HG02870 (cell line): ENCODE data around the gene ZNF117.
"Not testable (repeated sequence)": the region's sequence is repeated elsewhere in the genome, so short reads cannot be mapped to it uniquely, and the experiment has no call there.

Experiments
- ATAC-seq: cut with Tn5 transposase; IDR thresholded peaks from one replicate; pipeline ENCODE4 v1.9.1; 2021; ENCODE audit warnings: mild to moderate bottlenecking, moderate library complexity; ENCODE audit not compliant: unreplicated experiment

Gene ZNF117

GRCh38 chr7:64997164-64997908, 6.5 kb upstream of the ZNF117 start:
- no peak for ATAC-seq

- no peak for ATAC-seq
These were observed 5.5 kb upstream of the ZNF117 start for GRCh38 chr7:64996305-64996704.

GRCh38 chr7:64993901-64994300, 3.1 kb upstream of the ZNF117 start:
- ATAC-seq: no peak

DNA sequence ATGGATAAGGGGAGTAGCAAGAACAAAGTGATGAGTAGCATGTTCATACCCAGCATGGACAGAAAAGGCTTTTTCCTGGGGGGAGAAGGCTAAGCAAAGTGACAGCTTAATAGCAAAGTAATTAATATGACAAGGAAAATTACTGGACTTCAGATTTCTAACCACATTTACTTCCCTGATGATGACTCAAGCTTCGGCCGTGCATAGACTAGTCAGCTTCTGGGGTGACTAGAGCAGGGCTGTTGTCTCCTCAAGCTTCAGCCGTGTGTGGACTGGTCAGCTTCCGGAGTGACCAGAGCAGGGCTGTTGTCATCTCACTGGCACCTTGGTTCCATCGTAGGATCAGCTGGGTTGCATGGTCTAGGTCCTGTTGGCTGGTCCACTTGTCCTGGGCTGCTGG, 2.1 kb upstream of the ZNF117 start:
- no peak for ATAC-seq

GRCh38 chr7:64990216-64990615, 620 bp downstream of the ZNF117 start:
- no peak for ATAC-seq

GRCh38 chr7:64978497-64979203, 12.2 kb downstream of the ZNF117 start:
- no peak for ATAC-seq

DNA sequence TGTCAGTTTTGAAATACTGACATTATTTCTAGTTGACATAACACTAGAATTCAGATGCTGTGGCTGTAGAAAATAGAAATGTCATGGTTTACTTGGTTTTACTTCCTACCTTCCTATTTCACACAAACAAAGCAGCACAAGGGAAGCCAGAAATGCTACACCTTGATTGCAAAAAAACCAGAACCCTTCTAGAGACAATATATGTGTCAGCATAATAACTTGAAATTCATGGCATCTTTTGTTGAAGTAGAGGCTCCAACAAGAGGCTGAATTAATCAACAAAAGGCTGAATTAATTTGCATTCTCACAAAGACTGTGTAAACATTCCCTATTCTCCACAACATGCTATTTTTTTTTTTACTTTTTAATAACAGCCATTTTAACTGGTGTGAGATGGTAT, 25.2 kb downstream of the ZNF117 start:
- ATAC-seq: no peak

GRCh38 chr7:64959072-64959747, 31.6 kb downstream of the ZNF117 start:
- ATAC-seq: no peak

DNA sequence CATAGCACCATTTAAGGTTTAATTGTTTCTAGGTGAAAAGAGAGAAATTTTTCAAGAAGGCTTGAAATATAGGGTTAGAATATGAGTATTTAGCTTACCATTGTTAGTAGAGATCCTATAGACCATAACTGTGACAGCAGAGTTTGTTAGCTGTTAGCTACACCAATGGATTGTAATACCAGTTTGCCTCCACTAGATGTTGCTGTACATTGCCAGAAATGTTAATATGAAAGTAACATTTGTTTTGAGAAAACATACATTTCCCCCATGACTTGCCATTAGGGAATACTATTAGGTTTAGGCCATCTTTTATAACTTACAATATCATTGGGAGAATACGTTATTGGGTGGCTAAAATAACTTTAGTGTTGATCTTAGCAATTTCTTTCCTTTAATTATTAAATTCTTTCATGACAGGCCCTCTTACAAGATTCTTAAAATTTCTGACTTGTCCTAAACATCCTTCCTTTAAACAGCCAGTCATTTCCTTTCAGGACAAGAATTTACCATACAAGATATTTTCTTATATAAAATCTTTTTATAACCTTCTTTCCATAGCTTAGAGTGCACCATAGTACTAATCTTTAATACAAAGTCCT, 39.5 kb downstream of the ZNF117 start:
- no peak for ATAC-seq

DNA sequence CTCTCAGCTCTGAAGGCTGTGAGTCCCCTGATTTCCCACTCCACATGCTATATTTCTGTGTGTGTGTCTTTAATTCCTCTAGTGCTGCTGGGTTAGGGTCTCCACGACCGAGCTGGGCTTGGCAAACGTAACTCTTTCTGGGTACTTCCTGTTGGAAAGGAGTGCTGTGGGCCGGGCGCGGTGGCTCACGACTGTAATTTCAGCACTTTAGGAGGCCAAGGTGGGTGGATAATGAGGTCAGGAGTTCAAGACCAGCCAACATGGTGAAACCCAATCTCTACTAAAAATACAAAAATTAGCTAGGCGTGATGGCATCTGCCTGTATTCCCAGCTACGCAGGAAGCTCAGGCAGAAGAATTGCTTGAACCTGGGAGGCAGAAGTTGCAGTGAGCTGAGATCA, 40.2 kb downstream of the ZNF117 start:
- not testable (repeated sequence) for ATAC-seq

DNA sequence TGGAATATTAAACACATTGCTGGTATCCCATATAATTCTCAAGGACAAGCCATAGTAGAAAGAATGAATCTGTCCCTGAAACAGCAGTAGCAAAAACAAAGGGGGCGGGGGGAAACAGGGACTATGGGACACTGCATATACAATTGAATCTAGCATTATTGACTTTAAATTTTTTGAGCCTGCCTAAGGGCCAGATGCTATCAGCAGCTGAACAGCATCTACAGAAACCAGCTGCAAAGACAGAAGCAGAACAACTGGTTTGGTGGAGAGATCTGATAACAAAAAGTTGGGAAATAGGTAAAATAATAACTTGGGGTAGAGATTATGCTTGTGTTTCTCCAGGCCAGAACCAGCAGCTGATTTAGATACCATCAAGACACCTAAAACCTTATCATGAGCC, 42.1 kb downstream of the ZNF117 start:
- ATAC-seq: not testable (repeated sequence)

DNA sequence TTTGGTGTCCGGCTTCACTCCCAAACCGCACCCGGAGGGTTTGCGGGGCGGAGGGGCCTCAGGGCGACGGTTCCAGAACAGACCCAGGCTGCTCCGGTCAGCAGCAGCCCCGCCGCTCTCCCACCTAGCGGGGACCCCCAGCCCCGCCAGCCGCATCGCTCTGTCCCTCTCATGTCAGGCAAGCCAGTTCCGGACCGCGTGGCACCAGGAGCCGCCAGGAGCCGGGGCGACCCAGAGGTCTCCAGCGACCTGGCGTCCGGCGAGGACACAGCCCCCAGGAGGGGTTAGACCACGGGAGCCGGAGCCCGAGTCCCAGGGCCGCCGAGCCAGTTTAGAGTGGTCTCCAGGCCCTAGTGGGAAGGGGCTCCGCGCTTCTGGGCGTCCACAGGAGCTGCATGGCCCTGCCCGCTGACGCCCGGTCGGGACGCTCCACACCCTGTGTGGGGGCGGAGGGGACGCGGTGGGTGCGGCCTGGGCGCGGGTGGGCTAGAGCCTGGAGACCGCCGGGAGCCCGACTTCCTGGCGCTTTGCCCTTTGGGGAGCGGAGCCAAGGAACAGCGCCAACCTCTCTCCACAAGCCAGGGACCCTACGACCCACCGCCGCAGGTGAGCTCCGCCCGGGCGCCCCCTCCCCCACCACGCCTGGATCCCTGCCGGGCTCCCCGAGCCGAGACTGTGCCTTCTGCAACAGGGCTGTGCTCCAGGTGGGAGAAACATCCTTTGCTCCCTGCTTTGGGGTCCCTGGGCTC, 43.4 kb downstream of the ZNF117 start:
- no peak for ATAC-seq

DNA sequence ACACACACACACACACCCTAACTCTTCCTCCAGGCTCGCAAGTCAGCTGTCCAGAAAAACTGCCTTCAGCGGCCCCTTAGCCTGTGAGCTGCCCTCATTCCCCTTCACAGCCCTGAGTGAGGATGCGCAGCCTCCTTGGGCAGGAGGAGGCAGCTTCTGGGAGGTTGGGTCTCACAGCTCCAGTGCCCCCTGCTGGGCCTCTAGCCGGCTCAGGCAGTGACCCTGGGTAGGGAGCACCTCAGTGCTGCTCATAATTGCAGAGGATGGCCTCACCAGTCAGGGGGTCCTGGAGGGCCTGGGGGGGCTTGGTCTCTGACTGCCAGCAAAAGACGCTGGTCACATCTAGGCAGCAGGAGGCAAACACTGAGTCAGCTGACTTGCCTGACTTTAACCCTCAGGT, 44.1 kb downstream of the ZNF117 start:
- no peak for ATAC-seq

- ATAC-seq: no peak
These were observed 45.2 kb downstream of the ZNF117 start for GRCh38 chr7:64945503-64946175.

- ATAC-seq: not testable (repeated sequence)
These were observed 46.0 kb downstream of the ZNF117 start for GRCh38 chr7:64944667-64945502.

GRCh38 chr7:64940021-64940420, 50.8 kb downstream of the ZNF117 start:
- not testable (repeated sequence) for ATAC-seq

- no peak for ATAC-seq
These were observed 52.3 kb downstream of the ZNF117 start for GRCh38 chr7:64938540-64938939.

- no peak for ATAC-seq
These were observed 56.4 kb downstream of the ZNF117 start for GRCh38 chr7:64934478-64934877.
